ENCODE data around the gene CADPS2.

The CADPS2 gene

DNA sequence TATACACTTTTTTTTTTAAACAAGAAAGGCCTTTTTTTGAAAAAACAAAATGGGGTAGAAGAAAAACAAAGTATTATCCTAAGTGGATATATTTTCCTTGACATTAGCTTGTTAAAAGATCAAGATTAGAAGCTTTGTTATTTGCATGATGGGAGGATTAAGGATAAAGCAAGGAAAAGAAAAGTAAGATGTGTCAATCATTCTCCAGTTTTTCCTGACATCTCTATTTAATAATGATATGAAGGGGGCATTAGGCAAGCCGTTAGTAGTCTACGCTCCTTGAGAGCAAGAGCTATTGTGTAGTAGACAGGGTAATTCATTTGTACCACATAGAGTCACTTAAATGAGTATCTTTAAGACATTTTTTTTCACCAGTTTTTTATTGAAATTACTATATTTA lies 324.9 kb downstream of the CADPS2 start:
- Histone ChIP-seq H3K4me3 (ENCODE audit: low read length) (no peak overlapping the region), H3K4me2 (ENCODE audit: low read depth, low read length) (no peak overlapping the region), H3F3A (ENCODE audit: insufficient read depth, low read length) (no peaks in the 10 kb centered on the region), H3K9ac (ENCODE audit: low read length) (no peak overlapping the region), H2AFZ (ENCODE audit: low read length) (no peak overlapping the region), H3K27ac (ENCODE audit: low read length) (no peak overlapping the region), H4K20me1 (ENCODE audit: insufficient read depth, low read length) (no peaks in the 10 kb centered on the region), H3K36me3 (replicated peaks; ENCODE audit: insufficient read depth, low read length) (no peaks in the 10 kb centered on the region), H3K9me2 (replicated peaks; ENCODE audit: insufficient read depth, low read length) (no peaks in the 10 kb centered on the region), H3K27me3 (replicated peaks; ENCODE audit: insufficient read depth, low read length) (no peaks in the 10 kb centered on the region), H3K4me1 (ENCODE audit: low read length) (no peaks in the 10 kb centered on the region), H3K9me3 (replicated peaks; ENCODE audit: insufficient read depth, low read length) (no peaks in the 10 kb centered on the region), H3K79me2 (ENCODE audit: low read length) (no peaks in the 10 kb centered on the region)
- TF ChIP-seq, protein P1, sequence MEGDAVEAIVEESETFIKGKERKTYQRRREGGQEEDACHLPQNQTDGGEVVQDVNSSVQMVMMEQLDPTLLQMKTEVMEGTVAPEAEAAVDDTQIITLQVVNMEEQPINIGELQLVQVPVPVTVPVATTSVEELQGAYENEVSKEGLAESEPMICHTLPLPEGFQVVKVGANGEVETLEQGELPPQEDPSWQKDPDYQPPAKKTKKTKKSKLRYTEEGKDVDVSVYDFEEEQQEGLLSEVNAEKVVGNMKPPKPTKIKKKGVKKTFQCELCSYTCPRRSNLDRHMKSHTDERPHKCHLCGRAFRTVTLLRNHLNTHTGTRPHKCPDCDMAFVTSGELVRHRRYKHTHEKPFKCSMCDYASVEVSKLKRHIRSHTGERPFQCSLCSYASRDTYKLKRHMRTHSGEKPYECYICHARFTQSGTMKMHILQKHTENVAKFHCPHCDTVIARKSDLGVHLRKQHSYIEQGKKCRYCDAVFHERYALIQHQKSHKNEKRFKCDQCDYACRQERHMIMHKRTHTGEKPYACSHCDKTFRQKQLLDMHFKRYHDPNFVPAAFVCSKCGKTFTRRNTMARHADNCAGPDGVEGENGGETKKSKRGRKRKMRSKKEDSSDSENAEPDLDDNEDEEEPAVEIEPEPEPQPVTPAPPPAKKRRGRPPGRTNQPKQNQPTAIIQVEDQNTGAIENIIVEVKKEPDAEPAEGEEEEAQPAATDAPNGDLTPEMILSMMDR (IDR thresholded peaks at IDR 0.05; ENCODE audit: low read length): no peak
- TF ChIP-seq EZH2phosphoT487 (IDR thresholded peaks at IDR 0.05; ENCODE audit: low read length) (no peak), EZH2 (optimal IDR thresholded peaks at IDR 0.05; ENCODE audit: low read depth, low read length) (no peak)
- DNase-seq: no peak

GRCh38 chr7:122556873-122557542 lies 329.3 kb downstream of the CADPS2 start:
- H3K36me3 ChIP-seq (replicated peaks; ENCODE audit: insufficient read depth, low read length): no peaks in the 10 kb centered on the region
- no peak overlapping the region for H3K27ac ChIP-seq (ENCODE audit: low read length)
- no peaks in the 10 kb centered on the region for H3K4me1 ChIP-seq (ENCODE audit: low read length)
- H3K9me3 ChIP-seq (replicated peaks; ENCODE audit: insufficient read depth, low read length): no peaks in the 10 kb centered on the region
- no peaks in the 10 kb centered on the region for H3F3A ChIP-seq (ENCODE audit: insufficient read depth, low read length)
- no peaks in the 10 kb centered on the region for H3K79me2 ChIP-seq (ENCODE audit: low read length)
- no peak overlapping the region for H2AFZ ChIP-seq (ENCODE audit: low read length)
- no peak for TF ChIP-seq EZH2 (optimal IDR thresholded peaks at IDR 0.05; ENCODE audit: low read depth, low read length)
- TF ChIP-seq EZH2phosphoT487 (IDR thresholded peaks at IDR 0.05; ENCODE audit: low read length): no peak
- TF ChIP-seq, protein P1 (IDR thresholded peaks at IDR 0.05; ENCODE audit: low read length): no peak
- no peak overlapping the region for H3K4me3 ChIP-seq (ENCODE audit: low read length)
- H3K9me2 ChIP-seq (replicated peaks; ENCODE audit: insufficient read depth, low read length): no peaks in the 10 kb centered on the region
- no peak overlapping the region for H3K4me2 ChIP-seq (ENCODE audit: low read depth, low read length)
- H4K20me1 ChIP-seq (ENCODE audit: insufficient read depth, low read length): no peaks in the 10 kb centered on the region
- no peak for DNase-seq
- no peaks in the 10 kb centered on the region for H3K27me3 ChIP-seq (replicated peaks; ENCODE audit: insufficient read depth, low read length)
- H3K9ac ChIP-seq (ENCODE audit: low read length): no peak overlapping the region

DNA sequence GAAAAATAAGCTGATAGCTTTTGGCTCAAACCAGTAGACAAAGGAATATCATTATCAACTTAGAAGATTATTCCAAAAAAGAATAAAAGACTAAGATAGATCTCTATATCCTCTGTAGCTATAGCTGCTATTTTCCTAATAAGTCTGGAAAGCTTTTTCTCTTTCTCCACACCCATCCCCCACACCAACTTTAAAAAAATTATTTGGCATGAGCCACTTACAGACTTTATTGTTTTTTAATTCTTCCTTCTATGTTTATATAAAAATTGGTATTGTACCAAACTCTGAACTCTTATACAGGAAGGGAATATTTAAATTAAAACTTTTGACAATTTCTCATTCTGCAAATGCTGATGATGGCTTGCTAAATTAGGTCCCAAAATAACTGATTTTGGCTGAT lies 330.0 kb downstream of the CADPS2 start:
- H3K36me3 ChIP-seq (replicated peaks; ENCODE audit: insufficient read depth, low read length): no peaks in the 10 kb centered on the region
- DNase-seq: no peak
- H3K4me3 ChIP-seq (ENCODE audit: low read length): no peak overlapping the region
- no peak overlapping the region for H3K27ac ChIP-seq (ENCODE audit: low read length)
- no peaks in the 10 kb centered on the region for H3K79me2 ChIP-seq (ENCODE audit: low read length)
- H3F3A ChIP-seq (ENCODE audit: insufficient read depth, low read length): no peaks in the 10 kb centered on the region
- H3K9ac ChIP-seq (ENCODE audit: low read length): no peak overlapping the region
- H3K4me1 ChIP-seq (ENCODE audit: low read length): no peaks in the 10 kb centered on the region
- no peak overlapping the region for H2AFZ ChIP-seq (ENCODE audit: low read length)
- no peaks in the 10 kb centered on the region for H3K27me3 ChIP-seq (replicated peaks; ENCODE audit: insufficient read depth, low read length)
- H3K9me3 ChIP-seq (replicated peaks; ENCODE audit: insufficient read depth, low read length): no peaks in the 10 kb centered on the region
- H4K20me1 ChIP-seq (ENCODE audit: insufficient read depth, low read length): no peaks in the 10 kb centered on the region
- H3K4me2 ChIP-seq (ENCODE audit: low read depth, low read length): no peak overlapping the region
- H3K9me2 ChIP-seq (replicated peaks; ENCODE audit: insufficient read depth, low read length): no peaks in the 10 kb centered on the region
- TF ChIP-seq, protein P1 (IDR thresholded peaks at IDR 0.05; ENCODE audit: low read length): no peak
- no peak for TF ChIP-seq EZH2 (optimal IDR thresholded peaks at IDR 0.05; ENCODE audit: low read depth, low read length)
- TF ChIP-seq EZH2phosphoT487 (IDR thresholded peaks at IDR 0.05; ENCODE audit: low read length): no peak

Measured in MM.1S (cell line).